K562 (cell line): ENCODE results near the gene SPRY4. TPM values are rescaled to one million over a fixed set of nuclear protein-coding genes. Genes with fewer than 3 reads are reported as not detected.

Experiments used
- AFF1 ChIP-seq, 2 experiments: fragments of 450-650 bp; IDR thresholded peaks; 2 replicates each; pipeline ENCODE4 v1.6.1; 2018; ENCODE audit warnings: mild to moderate bottlenecking in 2 of 2, low read depth in 1 of 2; ENCODE audit not compliant: partially characterized antibody in 2 of 2
- ETS1 ChIP-seq: conservative IDR thresholded peaks from 2 replicates; pipeline ENCODE4 v1.6.1; 2011; ENCODE audit warnings: low read depth, mild to moderate bottlenecking, low read length; ENCODE audit not compliant: control insufficient read depth
- HLTF ChIP-seq: fragments of 450-650 bp; IDR thresholded peaks from 2 replicates; pipeline ENCODE4 v1.6.1; 2016
- RFX7 ChIP-seq: fragments of 250-450 bp; sonication (Bioruptor Pico); IDR thresholded peaks from 2 replicates; pipeline ENCODE4 v1.5.1; 2021; ENCODE audit warnings: mild to moderate bottlenecking
- SETDB1 ChIP-seq: IDR thresholded peaks from one replicate; pipeline ENCODE4 v1.6.1; 2012; ENCODE audit warnings: low read length, control low read depth, inconsistent platforms
- SMARCE1 ChIP-seq: fragments of 450-650 bp; IDR thresholded peaks from 2 replicates; pipeline ENCODE4 v1.7.1; 2016; ENCODE audit warnings: mild to moderate bottlenecking
- TCF15 ChIP-seq: fragments of 250-450 bp; sonication (Bioruptor Pico); IDR thresholded peaks from 2 replicates; pipeline ENCODE4 v1.8.0; 2022; ENCODE audit warnings: moderate library complexity, mild to moderate bottlenecking, inconsistent platforms
- WHSC1 ChIP-seq: IDR thresholded peaks from one replicate; pipeline ENCODE4 v1.6.1; 2012; ENCODE audit warnings: low read length, control low read depth, inconsistent platforms
- ZNF24 ChIP-seq: fragments of 450-650 bp; IDR thresholded peaks from 2 replicates; pipeline ENCODE4 v1.6.1; 2016
- polyA plus RNA-seq, 8 experiments: library from polyadenylated mRNA; depleted of rRNA in 4 of 8; stranded (reverse) in 5 of 8; unstranded in 3 of 8; fragments of >200 nt; fragmentation: Nextera tagmentation in 2 of 8; fragmentation: Illumina TruSeq in 1 of 8; extraction: Ambion mirVana in 2 of 8; extraction: Trizol in 1 of 8; gene quantifications; 2 replicates each; pipeline versions ENCODE4 v1.2.1 to v1.2.3, GENCODE V29; 2011 to 2014; ENCODE audit warnings: inconsistent platforms in 1 of 8, missing spikeins in 1 of 8
- total RNA-seq, 7 experiments: library from RNA; depleted of rRNA in 6 of 7; stranded (reverse); fragments of >200 nt in 6 of 7; fragmentation: Illumina TruSeq in 2 of 7; extraction: Trizol in 2 of 7; gene quantifications; 2 replicates each; pipeline versions ENCODE4 v1.2.1 to v1.2.3, GENCODE V29; 2011 to 2021; ENCODE audit warnings: low replicate concordance in 1 of 7
- TF ChIP-seq, protein P1 (sequence below), 2 experiments: fragments of 250-450 bp in 1 of 2; fragments of 450-650 bp in 1 of 2; sonication (Bioruptor Pico) in 1 of 2; IDR thresholded peaks; 2 replicates each; pipeline versions ENCODE4 v1.6.1 to v1.8.0; 2016 to 2021; ENCODE audit warnings: mild to moderate bottlenecking in 2 of 2, moderate library complexity in 2 of 2, missing compliant biosample characterization in 1 of 2, missing genetic modification characterization in 1 of 2

The SPRY4 gene
- total and polyA plus RNA-seq, 9 of the 15 experiments (the other 6 are each of a cell fraction or from before 2014, with no cell fraction given), result 2.6 to 24.2 (median 9.5) TPM

- TF ChIP-seq ETS1, result no peak
- no peak for TF ChIP-seq ZNF24
- TF ChIP-seq WHSC1, result no peak
- TF ChIP-seq, protein P1, sequence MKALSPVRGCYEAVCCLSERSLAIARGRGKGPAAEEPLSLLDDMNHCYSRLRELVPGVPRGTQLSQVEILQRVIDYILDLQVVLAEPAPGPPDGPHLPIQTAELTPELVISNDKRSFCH (CRISPR knock-in tag; IDR thresholded peaks at IDR 0.05), result no peak
- TF ChIP-seq, protein P1 (tag; IDR thresholded peaks at IDR 0.05), result no peak
- TF ChIP-seq TCF15 (CRISPR knock-in tag), result no peak
- TF ChIP-seq SETDB1, result no peak
- TF ChIP-seq SMARCE1, result no peak
- TF ChIP-seq AFF1 (IDR thresholded peaks at IDR 0.05; ENCODE audit: low read depth in 1 of 2, partially characterized antibody in 2 of 2), result no peak
- TF ChIP-seq RFX7 (CRISPR knock-in tag), result no peak
- TF ChIP-seq HLTF, result no peak
These were observed 61.5 kb downstream of the SPRY4 start (continued) for GRCh38 chr5:142263346-142263745.
